Ishikawa (cell line): ENCODE measurements around the gene LSM3.

Experiments
- CEBPB ChIP-seq: IDR thresholded peaks from 2 replicates; pipeline ENCODE4 v1.6.1; 2012
- EP300 ChIP-seq: IDR thresholded peaks from 2 replicates; pipeline ENCODE4 v1.6.1; 2012; ENCODE audit warnings: borderline replicate concordance
- RAD21 ChIP-seq: IDR thresholded peaks from 2 replicates; pipeline ENCODE4 v1.6.1; 2012; ENCODE audit warnings: low read depth
- TAF1 ChIP-seq: IDR thresholded peaks from 2 replicates; pipeline ENCODE4 v1.6.1; 2012; ENCODE audit warnings: low read depth, mild to moderate bottlenecking
- TEAD4 ChIP-seq: IDR thresholded peaks from 2 replicates; pipeline ENCODE4 v1.6.1; 2012
- USF1 ChIP-seq: IDR thresholded peaks from 2 replicates; pipeline ENCODE4 v1.6.1; 2012
- YY1 ChIP-seq: IDR thresholded peaks from 2 replicates; pipeline ENCODE4 v1.6.1; 2012; ENCODE audit warnings: low read depth
- TF ChIP-seq, protein P1 (sequence below): IDR thresholded peaks from 2 replicates; pipeline ENCODE4 v1.6.1; 2012

GRCh38 chr3:14132120-14132519 is 46.5 kb upstream of the LSM3 start:
- TF ChIP-seq EP300 (no peak), USF1 (no peak), YY1 (no peak), RAD21 (no peak), CEBPB (no peak), TEAD4 (no peak), TAF1 (no peak)
- TF ChIP-seq, protein P1, sequence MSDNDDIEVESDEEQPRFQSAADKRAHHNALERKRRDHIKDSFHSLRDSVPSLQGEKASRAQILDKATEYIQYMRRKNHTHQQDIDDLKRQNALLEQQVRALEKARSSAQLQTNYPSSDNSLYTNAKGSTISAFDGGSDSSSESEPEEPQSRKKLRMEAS, result no peak
